Naive B cell (primary cell): ENCODE measurements around the gene PLAU. TPM values are rescaled to one million over a fixed set of nuclear protein-coding genes. Genes with fewer than 3 reads are reported as not detected.
"Not testable (repeated sequence)": the region's sequence is repeated elsewhere in the genome, so short reads cannot be mapped to it uniquely, and the experiment has no call there.

Experiments
- ATAC-seq, 2 donors: fragments of 150-1000 bp; cut with Tn5 transposase; 2 replicates each; pipeline ENCODE4 v1.10.0; 2021; ENCODE audit warnings: low read depth in 2 of 2, mild to moderate bottlenecking in 2 of 2, moderate library complexity in 2 of 2
- DNase-seq: peaks from one replicate; pipeline ENCODE4 v3.0.0; 2022
- H3K27ac Mint-ChIP-seq, 6 donors: one replicate each; pipeline ENCODE4 v1.8.0; 2020 to 2022; ENCODE audit warnings: mild to moderate bottlenecking in 6 of 6, mixed read lengths in 6 of 6, moderate library complexity in 5 of 6, inconsistent platforms in 2 of 6
- H3K27me3 Mint-ChIP-seq, 3 donors: one replicate each; pipeline ENCODE4 v1.8.0; 2021 to 2022; ENCODE audit warnings: mixed read lengths in 3 of 3, mild to moderate bottlenecking in 1 of 3
- H3K36me3 Mint-ChIP-seq, 2 donors: one replicate each; pipeline ENCODE4 v1.8.0; 2020 to 2022; ENCODE audit warnings: mixed read lengths in 2 of 2, inconsistent platforms in 1 of 2, mild to moderate bottlenecking in 1 of 2
- H3K4me1 Mint-ChIP-seq, 3 donors: one replicate each; pipeline ENCODE4 v1.8.0; 2020 to 2022; ENCODE audit warnings: mixed read lengths in 3 of 3, inconsistent platforms in 1 of 3, mild to moderate bottlenecking in 1 of 3, moderate library complexity in 1 of 3
- H3K4me3 Mint-ChIP-seq, 8 donors: one replicate each; pipeline ENCODE4 v1.8.0; 2020 to 2022; ENCODE audit warnings: mild to moderate bottlenecking in 8 of 8, mixed read lengths in 8 of 8, moderate library complexity in 8 of 8, inconsistent platforms in 2 of 8
- H3K9me3 Mint-ChIP-seq, 7 donors: one replicate each; pipeline ENCODE4 v1.8.0; 2020 to 2022; ENCODE audit warnings: mixed read lengths in 7 of 7, mild to moderate bottlenecking in 5 of 7, inconsistent platforms in 2 of 7, moderate library complexity in 1 of 7
- polyA plus RNA-seq, 6 donors: library from polyadenylated mRNA; unstranded; fragments of 300-500 nt; fragmentation: Illumina TruSeq; gene quantifications; one replicate each; pipeline ENCODE4 v1.2.3, GENCODE V29; 2021; ENCODE audit warnings: low read depth in 6 of 6

PLAU gene
- polyA plus RNA-seq, 6 donors from 2014 or later, result 0.12 TPM; not detected in 5

DNA sequence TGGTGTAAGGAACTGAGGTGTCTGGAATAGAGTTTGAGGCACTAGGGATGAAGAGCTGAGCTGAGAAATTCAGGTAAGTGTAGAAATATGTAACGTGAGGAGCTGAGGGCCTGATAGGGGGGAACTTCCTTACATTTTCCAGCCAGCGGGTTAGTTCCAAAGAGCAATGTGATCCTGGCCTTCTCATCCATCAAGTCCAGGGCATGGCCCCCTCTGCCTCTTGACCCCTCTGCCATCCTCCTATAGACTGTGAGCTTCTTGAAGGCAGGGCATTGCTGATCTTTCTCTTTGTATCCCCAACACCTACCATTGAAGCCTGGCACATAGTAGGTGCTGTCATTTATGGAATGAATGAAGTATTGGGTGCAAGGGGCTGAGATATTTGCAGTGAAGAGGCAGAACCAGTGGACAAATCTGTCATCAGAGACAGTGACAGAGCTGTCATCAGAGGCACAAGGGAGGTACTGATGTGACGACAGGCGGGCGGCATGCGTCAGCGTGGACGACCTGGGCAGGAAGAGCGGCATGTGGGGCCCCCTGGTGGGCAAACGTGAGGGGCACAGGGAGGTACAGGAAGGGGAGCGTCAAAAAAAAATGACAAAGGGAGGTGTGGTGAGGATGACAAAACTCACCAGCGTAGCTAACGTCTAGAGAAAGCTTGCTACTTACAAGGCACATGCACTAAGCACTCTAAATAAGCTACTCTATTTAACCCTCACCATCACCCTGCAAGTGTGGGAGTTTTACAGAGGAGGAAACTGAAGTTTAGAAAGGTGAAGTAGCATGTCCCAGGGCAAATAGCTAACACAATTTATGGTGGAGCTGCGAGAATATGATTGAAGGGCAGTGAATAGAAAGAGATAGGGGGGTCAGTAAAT, 31.4 kb upstream of the PLAU start:
- H3K4me1 Mint-ChIP-seq, result peaks cover 16 to 31% (median 25%) of the 10 kb centered on the region in 3 donors
- H3K27ac Mint-ChIP-seq, result peak overlapping the region; percentile 34 to 99 (median 96)
- H3K27me3 Mint-ChIP-seq, result no peaks in the 10 kb centered on the region
- H3K4me3 Mint-ChIP-seq, result peak overlapping the region in 2 of 8 donors; percentile 10 to 39
- no peaks in the 10 kb centered on the region for H3K36me3 Mint-ChIP-seq
- ATAC-seq (peak; percentile 89), DNase-seq (peak; percentile 94)
- no peaks in the 10 kb centered on the region for H3K9me3 Mint-ChIP-seq

DNA sequence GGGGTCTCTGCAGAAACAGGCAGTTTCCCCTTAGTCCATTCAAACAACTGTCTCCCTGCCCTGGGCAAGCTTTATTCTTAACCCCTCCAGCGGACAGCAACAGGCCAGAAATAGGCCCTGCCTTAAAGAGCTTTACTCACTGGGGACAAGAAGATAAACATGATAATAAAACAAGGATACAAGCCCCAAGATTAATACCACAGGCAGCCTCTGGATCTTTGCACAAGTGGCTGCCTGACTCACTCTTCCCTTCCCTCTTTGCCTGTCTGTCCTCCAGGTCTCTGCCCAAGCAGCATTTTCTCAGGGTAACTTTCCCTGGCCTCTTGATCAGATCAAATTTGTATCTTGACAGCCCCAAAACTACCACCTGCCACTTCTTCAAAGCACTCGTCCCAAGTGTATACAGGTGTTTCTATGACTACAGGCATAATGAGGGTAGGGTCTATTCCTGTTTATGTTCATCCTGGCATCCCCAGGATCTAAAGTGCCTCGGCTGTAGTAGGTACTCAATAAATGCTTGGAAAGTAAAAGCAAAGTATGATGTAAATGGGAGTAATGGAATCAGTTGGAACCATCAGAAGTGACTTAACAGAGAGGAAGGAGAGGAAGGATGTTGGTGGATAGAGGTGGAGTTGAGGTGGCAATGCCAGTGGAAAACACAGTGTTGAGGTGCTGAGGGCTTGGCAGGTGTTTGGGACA, 29.6 kb upstream of the PLAU start:
- Mint-ChIP-seq H3K4me3 (no peak overlapping the region), H3K27me3 (peaks cover 0 to 4% (median 0%) of the 10 kb centered on the region in 3 donors), H3K4me1 (peaks cover 13 to 21% (median 20%) of the 10 kb centered on the region in 3 donors), H3K9me3 (no peaks in the 10 kb centered on the region), H3K27ac (peak overlapping the region in 2 of 6 donors; percentile 75 to 95), H3K36me3 (no peaks in the 10 kb centered on the region)
- ATAC-seq (no peak), DNase-seq (no peak)

DNA sequence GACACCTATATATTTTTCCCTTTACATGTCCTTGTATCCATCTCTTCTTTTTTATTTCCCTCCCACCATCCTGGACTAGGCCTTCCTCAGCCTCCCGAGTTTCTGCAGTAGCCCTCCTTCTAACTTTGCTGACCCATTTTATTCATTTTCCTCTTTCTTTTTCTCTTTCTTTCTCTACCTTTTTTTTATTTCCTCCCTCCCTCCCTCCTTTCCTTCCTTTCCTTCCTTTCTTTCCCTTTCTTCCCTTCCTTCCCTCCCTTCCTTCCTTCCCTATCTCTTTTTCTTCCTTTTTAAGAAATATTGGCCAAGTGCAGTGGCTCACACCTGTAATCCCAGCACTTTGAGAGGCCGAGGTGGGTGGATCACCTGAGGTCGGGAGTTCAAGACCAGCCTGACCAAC, 26.9 kb upstream of the PLAU start:
- Mint-ChIP-seq H3K27ac (peak overlapping the region in 2 of 6 donors; percentile 67 to 70), H3K9me3 (no peaks in the 10 kb centered on the region), H3K4me1 (peaks cover 11 to 19% (median 17%) of the 10 kb centered on the region in 3 donors), H3K4me3 (peak overlapping the region in 1 of 8 donors; percentile 56), H3K27me3 (peaks cover 0 to 4% (median 0%) of the 10 kb centered on the region in 3 donors), H3K36me3 (no peaks in the 10 kb centered on the region)
- ATAC-seq (no peak), DNase-seq (no peak)

DNA sequence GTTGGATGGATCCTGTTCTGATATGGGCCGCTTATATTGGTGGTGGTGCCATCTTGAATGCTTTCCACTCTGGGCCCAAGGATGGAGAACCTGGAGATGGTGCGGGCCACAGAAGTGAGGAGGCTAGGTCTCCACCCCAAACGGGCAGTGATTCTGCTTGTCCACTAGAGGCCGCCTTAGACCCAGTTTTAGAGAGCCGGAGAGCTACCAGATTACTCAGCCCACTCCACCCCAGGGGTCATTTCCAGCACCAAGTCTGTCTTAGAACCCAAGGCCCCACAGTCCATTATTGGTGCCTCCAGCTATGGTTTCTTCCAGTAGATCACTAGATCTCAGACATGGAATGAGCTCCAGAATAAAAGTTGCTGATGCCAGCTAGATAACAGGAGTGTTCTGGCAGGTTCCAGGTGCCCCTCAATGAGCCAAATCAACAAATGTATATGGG, 24.8 kb upstream of the PLAU start:
- H3K9me3 Mint-ChIP-seq, result no peaks in the 10 kb centered on the region
- peak; percentile 66 for DNase-seq
- H3K4me1 Mint-ChIP-seq, result peaks cover 9 to 17% (median 10%) of the 10 kb centered on the region in 3 donors
- ATAC-seq, result peak; percentile 86 to 90
- peaks cover 0 to 4% (median 0%) of the 10 kb centered on the region in 3 donors for H3K27me3 Mint-ChIP-seq
- no peak overlapping the region for H3K4me3 Mint-ChIP-seq
- H3K27ac Mint-ChIP-seq, result peak overlapping the region in 3 of 6 donors; percentile 11 to 88 (median 78)
- H3K36me3 Mint-ChIP-seq, result no peaks in the 10 kb centered on the region

DNA sequence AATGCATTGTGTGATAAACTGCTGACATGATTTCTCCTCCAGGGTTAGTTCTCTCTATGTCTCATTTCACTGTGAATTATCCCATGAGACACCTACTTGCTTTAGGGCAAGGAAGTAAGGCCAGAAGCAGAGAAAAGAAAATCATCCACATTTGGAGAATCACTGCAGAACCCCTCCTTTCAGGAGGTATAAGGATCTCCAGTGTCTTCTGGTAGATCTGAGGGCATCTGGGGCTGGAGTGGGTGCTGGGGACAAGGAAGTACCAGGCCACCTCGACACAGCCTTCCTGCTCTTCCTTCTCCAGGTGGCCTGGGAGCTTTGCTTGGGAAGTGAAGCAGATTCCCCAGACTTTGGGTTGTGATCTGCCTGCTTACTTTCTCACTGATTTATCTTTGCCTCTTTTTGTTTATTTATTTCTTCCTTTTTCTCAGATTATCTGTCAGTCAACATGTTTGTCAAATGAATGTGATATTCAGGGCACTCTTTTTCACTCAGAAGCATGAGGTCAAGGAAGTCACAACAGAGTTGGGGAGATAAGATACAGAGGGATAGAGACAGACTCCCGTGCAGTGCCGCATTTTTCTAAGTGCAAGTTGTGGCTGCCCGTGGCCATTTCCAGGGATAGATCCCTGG, 24.2 kb upstream of the PLAU start:
- ATAC-seq (no peak), DNase-seq (no peak)
- Mint-ChIP-seq H3K27me3 (peaks cover 0 to 4% (median 0%) of the 10 kb centered on the region in 3 donors), H3K4me1 (peaks cover 9 to 17% (median 10%) of the 10 kb centered on the region in 3 donors), H3K9me3 (no peaks in the 10 kb centered on the region), H3K36me3 (no peaks in the 10 kb centered on the region), H3K27ac (peak overlapping the region in 1 of 6 donors; percentile 88), H3K4me3 (peak overlapping the region in 1 of 8 donors; percentile 13)

DNA sequence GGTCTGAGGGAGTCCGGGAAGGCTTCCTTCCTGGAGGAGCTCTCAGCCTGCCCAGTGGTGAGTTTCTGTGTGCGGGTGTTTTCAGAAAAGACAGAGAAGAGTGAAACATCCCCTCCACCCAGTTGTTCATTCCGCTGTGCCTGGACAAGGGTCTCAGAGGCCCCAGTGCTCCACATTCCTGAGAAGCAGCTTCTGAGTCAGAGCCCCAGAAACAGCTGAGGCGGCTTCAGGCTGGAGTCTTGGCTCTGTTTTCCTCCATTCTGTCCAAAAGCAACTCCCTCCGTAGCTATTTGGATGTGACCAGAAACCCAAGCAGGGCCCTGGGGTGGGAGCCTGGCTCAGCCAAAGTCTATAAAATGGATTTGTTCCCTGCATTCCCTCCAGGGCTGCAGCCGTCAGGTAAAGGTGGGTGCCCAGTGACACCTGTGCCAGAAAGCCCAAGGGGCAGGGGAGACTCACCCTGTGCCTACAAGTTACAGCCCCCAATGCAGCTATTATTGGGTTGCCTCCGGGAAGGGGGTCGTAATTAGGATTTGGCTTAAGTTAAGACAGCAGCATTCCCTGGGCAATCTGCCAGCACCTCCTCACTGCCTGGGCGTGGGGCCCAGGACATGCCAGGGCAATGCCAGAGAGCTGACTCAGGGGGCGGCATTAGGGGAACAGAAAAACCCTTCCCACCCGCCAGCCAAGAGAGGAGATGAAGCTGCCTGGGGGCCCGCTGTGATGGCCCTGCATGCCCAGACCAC, 23.5 kb upstream of the PLAU start:
- ATAC-seq (no peak), DNase-seq (no peak)
- Mint-ChIP-seq H3K4me1 (peaks cover 9 to 17% (median 10%) of the 10 kb centered on the region in 3 donors), H3K27ac (no peak overlapping the region), H3K27me3 (peaks cover 0 to 4% (median 0%) of the 10 kb centered on the region in 3 donors), H3K9me3 (no peaks in the 10 kb centered on the region), H3K36me3 (no peaks in the 10 kb centered on the region), H3K4me3 (no peak overlapping the region)

DNA sequence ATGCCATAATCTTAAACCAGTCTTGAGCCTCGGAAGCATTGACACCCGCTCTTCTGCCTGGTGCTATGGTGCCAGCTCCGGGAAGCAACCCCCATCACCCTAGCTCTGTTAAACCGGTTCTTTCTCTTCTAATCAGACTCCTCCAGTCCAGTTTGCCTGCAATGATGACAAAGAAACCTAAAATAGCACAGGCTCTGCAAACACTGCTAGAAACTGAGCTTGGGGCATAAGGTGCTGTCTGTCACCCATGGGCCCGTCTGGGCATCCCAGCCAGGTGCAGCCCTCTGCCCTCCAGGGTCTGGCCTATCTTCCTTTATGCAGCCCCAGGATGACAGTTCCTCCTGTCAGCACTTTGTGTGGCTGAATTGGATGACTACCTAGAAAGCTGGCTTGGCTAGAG, 22.4 kb upstream of the PLAU start:
- no peak for DNase-seq
- Mint-ChIP-seq H3K27me3 (peaks cover 0 to 4% (median 0%) of the 10 kb centered on the region in 3 donors), H3K9me3 (no peaks in the 10 kb centered on the region), H3K36me3 (no peaks in the 10 kb centered on the region), H3K4me3 (no peak overlapping the region), H3K4me1 (peaks cover 9 to 17% (median 10%) of the 10 kb centered on the region in 3 donors), H3K27ac (peak overlapping the region in 2 of 6 donors; percentile 10 to 62)
- no peak for ATAC-seq

DNA sequence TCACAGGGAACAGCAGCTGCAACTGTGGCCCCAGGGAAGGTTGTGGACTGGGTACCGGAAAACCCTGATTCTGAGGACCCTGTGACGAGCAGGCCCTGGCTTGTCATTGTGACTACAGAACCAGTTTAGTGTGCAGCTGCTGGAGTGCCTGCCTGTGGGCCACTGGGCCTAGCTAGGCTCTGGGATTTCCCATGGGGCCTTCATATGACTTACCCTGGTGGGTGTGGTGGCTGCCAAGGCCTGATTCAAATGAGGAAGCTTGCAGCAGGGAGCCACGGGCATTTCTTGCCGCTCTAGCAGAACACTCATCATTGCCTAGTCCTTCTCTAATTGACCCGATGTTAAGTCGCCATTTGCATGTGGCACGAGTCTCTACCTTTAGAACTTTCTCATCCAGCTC, 21.9 kb upstream of the PLAU start:
- H3K36me3 Mint-ChIP-seq, result no peaks in the 10 kb centered on the region
- no peak overlapping the region for H3K4me3 Mint-ChIP-seq
- H3K27ac Mint-ChIP-seq, result peak overlapping the region in 3 of 6 donors; percentile 10 to 78 (median 66)
- H3K27me3 Mint-ChIP-seq, result peaks cover 0 to 4% (median 0%) of the 10 kb centered on the region in 3 donors
- DNase-seq (no peak), ATAC-seq (peak; percentile 69 to 72)
- H3K4me1 Mint-ChIP-seq, result peaks cover 9 to 17% (median 10%) of the 10 kb centered on the region in 3 donors
- no peaks in the 10 kb centered on the region for H3K9me3 Mint-ChIP-seq

DNA sequence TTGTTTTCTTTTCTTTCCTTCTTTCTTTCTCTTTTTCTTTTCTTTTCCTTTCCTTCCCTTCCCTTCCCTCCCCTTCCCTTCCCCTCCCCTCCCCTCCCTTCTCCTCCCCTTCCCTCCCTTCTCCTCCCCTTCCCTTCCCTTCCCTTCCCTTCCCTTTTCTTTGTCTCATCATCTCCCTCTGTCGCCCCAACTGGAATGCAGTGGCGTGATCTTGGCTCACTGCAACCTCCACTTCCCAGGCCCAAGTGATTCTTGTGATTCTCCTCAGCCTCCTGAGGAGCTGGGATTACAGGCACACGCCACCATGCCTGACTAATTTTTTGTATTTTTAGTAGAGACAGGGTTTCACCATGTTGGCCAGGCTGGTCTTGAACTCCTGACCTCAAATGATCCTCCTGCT, 21.5 kb upstream of the PLAU start:
- not testable (repeated sequence) for DNase-seq, H3K36me3 Mint-ChIP-seq, ATAC-seq, H3K9me3 Mint-ChIP-seq, H3K27me3 Mint-ChIP-seq, H3K4me3 Mint-ChIP-seq
- peak overlapping the region in 1 of 6 donors; percentile 66 for H3K27ac Mint-ChIP-seq
- peaks cover 9 to 17% (median 10%) of the 10 kb centered on the region in 3 donors for H3K4me1 Mint-ChIP-seq

DNA sequence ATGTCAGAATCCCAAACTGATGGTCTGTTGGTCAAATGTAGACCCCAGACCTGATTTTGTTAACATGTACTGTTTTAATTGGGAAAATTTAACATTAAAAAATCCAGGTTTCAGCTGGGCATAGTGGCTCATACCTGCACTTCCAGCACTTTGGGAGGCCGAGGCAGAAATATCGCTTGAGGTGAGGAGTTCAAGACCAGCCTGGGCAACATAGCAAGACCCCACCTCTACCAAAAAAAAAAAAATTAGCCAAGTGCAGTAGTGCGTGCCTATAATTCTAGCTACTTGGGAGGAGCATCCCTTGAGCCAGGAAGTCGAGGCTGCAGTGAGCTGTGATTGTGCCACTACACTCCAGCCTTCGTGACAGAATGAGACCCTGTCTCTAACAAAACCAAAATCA, 20.7 kb upstream of the PLAU start:
- Mint-ChIP-seq H3K9me3 (no peaks in the 10 kb centered on the region), H3K4me3 (no peak overlapping the region)
- no peak for ATAC-seq

DNA sequence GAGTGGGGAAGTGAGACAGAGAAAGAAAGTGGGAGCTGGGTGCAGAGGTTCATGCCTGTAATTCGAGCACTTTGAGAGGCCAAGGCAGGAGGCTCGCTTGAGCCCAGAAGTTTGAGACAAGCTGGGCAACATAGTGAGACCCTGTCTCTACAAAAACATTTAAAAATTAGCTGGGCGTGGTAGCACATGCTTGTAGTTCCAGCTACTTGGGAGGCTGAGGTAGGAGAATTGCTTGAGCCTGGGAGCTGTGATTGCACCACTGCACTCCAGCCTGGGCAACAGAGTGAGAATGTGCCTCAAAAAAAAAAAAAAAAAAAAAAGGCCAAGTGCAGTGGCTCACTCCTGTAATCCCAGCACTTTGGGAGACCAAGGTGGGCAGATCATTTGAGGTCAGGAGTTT, 20.1 kb upstream of the PLAU start:
- ATAC-seq, H3K27me3 Mint-ChIP-seq, DNase-seq, H3K36me3 Mint-ChIP-seq, H3K4me3 Mint-ChIP-seq, H3K9me3 Mint-ChIP-seq: not testable (repeated sequence)
- Mint-ChIP-seq H3K4me1 (peaks cover 9 to 15% (median 10%) of the 10 kb centered on the region in 3 donors), H3K27ac (peak overlapping the region in 1 of 6 donors; percentile 66)

More for the DNA sequence above, 20.7 kb upstream of the PLAU start:
- DNase-seq, result no peak
- Mint-ChIP-seq H3K27ac (no peak overlapping the region), H3K4me1 (peaks cover 9 to 17% (median 10%) of the 10 kb centered on the region in 3 donors), H3K36me3 (no peaks in the 10 kb centered on the region), H3K27me3 (peaks cover 0 to 4% (median 0%) of the 10 kb centered on the region in 3 donors)

DNA sequence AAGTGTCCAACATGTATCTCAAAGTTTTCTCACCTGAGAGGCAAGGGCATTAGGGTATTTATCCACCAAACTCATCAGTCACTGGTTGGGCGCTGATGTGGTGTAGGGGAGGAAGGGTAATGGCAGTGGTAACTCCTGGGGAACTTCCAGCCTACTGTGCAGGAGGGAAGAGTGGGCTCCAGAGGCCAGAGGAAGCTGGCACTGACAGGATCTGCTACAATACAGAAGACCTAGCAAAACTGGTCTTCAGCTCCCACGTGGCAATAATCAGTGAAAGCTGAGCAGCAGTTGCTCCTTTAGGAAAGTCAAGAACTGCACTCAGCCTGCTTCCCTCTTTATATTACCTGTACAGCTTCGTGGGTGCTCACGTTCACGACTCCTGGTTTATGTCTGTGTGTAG, 19.4 kb upstream of the PLAU start:
- Mint-ChIP-seq H3K27me3 (no peaks in the 10 kb centered on the region), H3K27ac (peak overlapping the region in 1 of 6 donors; percentile 33), H3K4me3 (no peak overlapping the region), H3K36me3 (no peaks in the 10 kb centered on the region), H3K9me3 (no peaks in the 10 kb centered on the region), H3K4me1 (peaks cover 6 to 10% (median 7%) of the 10 kb centered on the region in 3 donors)
- ATAC-seq (no peak), DNase-seq (no peak)
